K562 (cell line): Measurements from ENCODE around the gene HCRTR1.

Source experiments
- CLOCK ChIP-seq: fragments of 250-450 bp; sonication (Bioruptor Pico); IDR thresholded peaks from 2 replicates; pipeline ENCODE4 v1.4.0; 2020; ENCODE audit warnings: mild to moderate bottlenecking, moderate library complexity, borderline replicate concordance
- MITF ChIP-seq: IDR thresholded peaks from 2 replicates; pipeline ENCODE4 v1.6.1; 2014; ENCODE audit warnings: antibody characterized with exemption
- NRF1 ChIP-seq, 2 experiments: fragments of 450-650 bp; IDR thresholded peaks in 1 of 2; conservative IDR thresholded peaks in 1 of 2; 2 replicates each; pipeline ENCODE4 v1.6.1; 2014; ENCODE audit warnings: mild to moderate bottlenecking in 2 of 2
- PHTF2 ChIP-seq: fragments of 250-450 bp; sonication (Bioruptor Pico); IDR thresholded peaks from 2 replicates; pipeline ENCODE4 v1.5.0; 2021; ENCODE audit warnings: mild to moderate bottlenecking
- SIN3B ChIP-seq: fragments of 450-650 bp; IDR thresholded peaks from 2 replicates; pipeline ENCODE4 v1.6.1; 2017; ENCODE audit warnings: low read depth, mild to moderate bottlenecking, moderate library complexity
- SMARCA5 ChIP-seq: fragments of 450-650 bp; IDR thresholded peaks from 2 replicates; pipeline ENCODE4 v1.6.1; 2016
- SMC3 ChIP-seq: conservative IDR thresholded peaks from 2 replicates; pipeline ENCODE4 v1.6.1; 2011; ENCODE audit warnings: low read depth, low read length, improper control_type of control experiment; ENCODE audit not compliant: insufficient read depth
- TCF7L2 ChIP-seq: fragments of 150-350 bp; IDR thresholded peaks from 2 replicates; pipeline ENCODE4 v1.6.1; 2016; ENCODE audit warnings: low read depth, mild to moderate bottlenecking, low read length, moderate library complexity
- ZHX1 ChIP-seq: fragments of 150-350 bp; conservative IDR thresholded peaks from 2 replicates; pipeline ENCODE4 v1.6.1; 2014; ENCODE audit warnings: low read length
- ZNF121 ChIP-seq: sonication (generic); formaldehyde crosslinking; conservative IDR thresholded peaks from 2 replicates; pipeline ENCODE4 v1.8.0; 2022; ENCODE audit warnings: missing genetic modification reagents
- TF ChIP-seq, protein P1 (sequence below): sonication (generic); formaldehyde crosslinking; IDR thresholded peaks from 2 replicates; pipeline ENCODE4 v1.4.0; 2020; ENCODE audit warnings: mild to moderate bottlenecking, missing genetic modification reagents
- TF ChIP-seq, protein P2 (sequence below): fragments of 450-650 bp; formaldehyde crosslinking; IDR thresholded peaks from 2 replicates; pipeline ENCODE4 v1.4.0; 2022; ENCODE audit warnings: missing genetic modification characterization
- TF ChIP-seq, protein P3 (sequence below), 3 experiments: IDR thresholded peaks in 2 of 3; conservative IDR thresholded peaks in 1 of 3; 2 replicates each; pipeline ENCODE4 v1.5.1; 2011 to 2012; ENCODE audit warnings: low read length in 3 of 3, mild to moderate bottlenecking in 3 of 3, control low read depth in 2 of 3, improper control_type of control experiment in 1 of 3, inconsistent platforms in 1 of 3, low read depth in 1 of 3, mixed read lengths in 1 of 3, moderate library complexity in 1 of 3; ENCODE audit not compliant: insufficient read depth in 2 of 3

DNA sequence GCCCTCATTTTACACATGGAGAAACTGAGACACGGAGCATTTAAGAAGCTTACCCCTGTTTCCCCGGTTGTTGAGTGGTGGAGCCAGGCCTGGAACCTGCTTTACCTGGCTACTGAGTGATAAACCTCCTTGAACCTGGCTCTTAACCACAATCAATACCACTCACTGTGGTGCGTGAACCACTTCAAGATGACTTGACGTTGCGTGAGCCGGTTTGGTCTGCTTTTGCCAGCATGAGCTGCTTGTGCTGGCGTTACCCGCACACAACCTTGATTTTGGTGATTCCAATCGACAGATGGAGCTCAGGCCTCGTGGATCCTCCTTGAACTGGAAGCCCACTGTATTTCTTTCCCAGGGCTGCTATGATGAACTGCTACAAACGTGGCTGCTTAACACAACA lies 47.3 kb upstream of the HCRTR1 start:
- TF ChIP-seq PHTF2 (CRISPR knock-in tag) (no peak), SIN3B (no peak), NRF1 (conservative IDR thresholded peaks at IDR 0.05 in 1 of 2, IDR thresholded peaks at IDR 0.05 in 1 of 2) (no peak), SMARCA5 (no peak), CLOCK (no peak), MITF (no peak), TCF7L2 (no peak), ZNF121 (CRISPR knock-in tag) (no peak), SMC3 (no peak), ZHX1 (no peak)
- TF ChIP-seq, protein P1, sequence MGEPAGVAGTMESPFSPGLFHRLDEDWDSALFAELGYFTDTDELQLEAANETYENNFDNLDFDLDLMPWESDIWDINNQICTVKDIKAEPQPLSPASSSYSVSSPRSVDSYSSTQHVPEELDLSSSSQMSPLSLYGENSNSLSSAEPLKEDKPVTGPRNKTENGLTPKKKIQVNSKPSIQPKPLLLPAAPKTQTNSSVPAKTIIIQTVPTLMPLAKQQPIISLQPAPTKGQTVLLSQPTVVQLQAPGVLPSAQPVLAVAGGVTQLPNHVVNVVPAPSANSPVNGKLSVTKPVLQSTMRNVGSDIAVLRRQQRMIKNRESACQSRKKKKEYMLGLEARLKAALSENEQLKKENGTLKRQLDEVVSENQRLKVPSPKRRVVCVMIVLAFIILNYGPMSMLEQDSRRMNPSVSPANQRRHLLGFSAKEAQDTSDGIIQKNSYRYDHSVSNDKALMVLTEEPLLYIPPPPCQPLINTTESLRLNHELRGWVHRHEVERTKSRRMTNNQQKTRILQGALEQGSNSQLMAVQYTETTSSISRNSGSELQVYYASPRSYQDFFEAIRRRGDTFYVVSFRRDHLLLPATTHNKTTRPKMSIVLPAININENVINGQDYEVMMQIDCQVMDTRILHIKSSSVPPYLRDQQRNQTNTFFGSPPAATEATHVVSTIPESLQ (CRISPR knock-in tag): no peak
- TF ChIP-seq, protein P2, sequence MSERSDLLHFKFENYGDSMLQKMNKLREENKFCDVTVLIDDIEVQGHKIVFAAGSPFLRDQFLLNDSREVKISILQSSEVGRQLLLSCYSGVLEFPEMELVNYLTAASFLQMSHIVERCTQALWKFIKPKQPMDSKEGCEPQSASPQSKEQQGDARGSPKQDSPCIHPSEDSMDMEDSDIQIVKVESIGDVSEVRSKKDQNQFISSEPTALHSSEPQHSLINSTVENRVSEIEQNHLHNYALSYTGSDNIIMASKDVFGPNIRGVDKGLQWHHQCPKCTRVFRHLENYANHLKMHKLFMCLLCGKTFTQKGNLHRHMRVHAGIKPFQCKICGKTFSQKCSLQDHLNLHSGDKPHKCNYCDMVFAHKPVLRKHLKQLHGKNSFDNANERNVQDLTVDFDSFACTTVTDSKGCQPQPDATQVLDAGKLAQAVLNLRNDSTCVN (CRISPR knock-in tag): no peak
- TF ChIP-seq, protein P3, sequence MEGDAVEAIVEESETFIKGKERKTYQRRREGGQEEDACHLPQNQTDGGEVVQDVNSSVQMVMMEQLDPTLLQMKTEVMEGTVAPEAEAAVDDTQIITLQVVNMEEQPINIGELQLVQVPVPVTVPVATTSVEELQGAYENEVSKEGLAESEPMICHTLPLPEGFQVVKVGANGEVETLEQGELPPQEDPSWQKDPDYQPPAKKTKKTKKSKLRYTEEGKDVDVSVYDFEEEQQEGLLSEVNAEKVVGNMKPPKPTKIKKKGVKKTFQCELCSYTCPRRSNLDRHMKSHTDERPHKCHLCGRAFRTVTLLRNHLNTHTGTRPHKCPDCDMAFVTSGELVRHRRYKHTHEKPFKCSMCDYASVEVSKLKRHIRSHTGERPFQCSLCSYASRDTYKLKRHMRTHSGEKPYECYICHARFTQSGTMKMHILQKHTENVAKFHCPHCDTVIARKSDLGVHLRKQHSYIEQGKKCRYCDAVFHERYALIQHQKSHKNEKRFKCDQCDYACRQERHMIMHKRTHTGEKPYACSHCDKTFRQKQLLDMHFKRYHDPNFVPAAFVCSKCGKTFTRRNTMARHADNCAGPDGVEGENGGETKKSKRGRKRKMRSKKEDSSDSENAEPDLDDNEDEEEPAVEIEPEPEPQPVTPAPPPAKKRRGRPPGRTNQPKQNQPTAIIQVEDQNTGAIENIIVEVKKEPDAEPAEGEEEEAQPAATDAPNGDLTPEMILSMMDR (IDR thresholded peaks at IDR 0.05 in 2 of 3, conservative IDR thresholded peaks at IDR 0.05 in 1 of 3; ENCODE audit: insufficient read depth in 2 of 3, low read depth in 1 of 3, low read length in 3 of 3): peak in 2 of 3 experiments; percentile 3 to 33; a peak in 2 of 6 replicates
